Vagina (tissue), 2 donors: ENCODE measurements around the gene WDR48. TPM values are rescaled to one million over a fixed set of nuclear protein-coding genes. Genes with fewer than 3 reads are reported as not detected.

Experiments used
- DNase-seq, 2 donors: peaks; one replicate each; pipeline ENCODE4 v3.0.0-alpha.2; 2017; ENCODE audit errors: extremely low spot score in 2 of 2
- H3K27ac ChIP-seq: fragments of 200-600 bp; sonication (generic); one replicate; pipeline ENCODE4 v1.5.1; 2019
- H3K27me3 ChIP-seq: fragments of 200-600 bp; sonication (generic); one replicate; pipeline ENCODE4 v1.5.1; 2019
- H3K36me3 ChIP-seq, 2 donors: fragments of 200-600 bp; sonication (generic); one replicate each; pipeline ENCODE4 v1.5.1; 2017 to 2019
- H3K4me1 ChIP-seq: fragments of 200-600 bp; sonication (generic); one replicate; pipeline ENCODE4 v1.5.1; 2019
- H3K4me3 ChIP-seq, 2 donors: fragments of 200-600 bp; sonication (generic); 1 replicate in 1 of 2; 2 replicates in 1 of 2; pipeline ENCODE4 v1.5.1; 2016 to 2019
- H3K9me3 ChIP-seq: fragments of 200-600 bp; sonication (generic); one replicate; pipeline ENCODE4 v1.5.1; 2019
- POLR2A ChIP-seq, 2 donors: fragments of 450-650 bp; IDR thresholded peaks; one replicate each; pipeline ENCODE4 v1.6.1; 2017; ENCODE audit warnings: antibody characterized with exemption in 2 of 2, mild to moderate bottlenecking in 2 of 2, moderate library complexity in 2 of 2
- POLR2AphosphoS5 ChIP-seq, 2 donors: sonication (generic); formaldehyde crosslinking; IDR thresholded peaks; one replicate each; pipeline ENCODE4 v1.9.0; 2017; ENCODE audit warnings: antibody characterized with exemption in 2 of 2, mild to moderate bottlenecking in 2 of 2, low read depth in 1 of 2; ENCODE audit not compliant: insufficient read depth in 1 of 2
- intact Hi-C: fragments of 100-400 bp; cut with DNase I; formaldehyde crosslinking; loops from one replicate; pipeline ENCODE4 v1.15.1; 2023
- total RNA-seq: library from RNA; depleted of rRNA; stranded (reverse); fragments of >200 nt; gene quantifications from one replicate; pipeline ENCODE4 v1.2.3, GENCODE V29; 2016
- TF ChIP-seq, protein P1 (sequence below), 3 experiments: fragments of 450-650 bp in 2 of 3; fragments of 200-600 bp in 1 of 3; sonication (generic) in 1 of 3; IDR thresholded peaks; one replicate each; pipeline ENCODE4 v1.5.1; 2017 to 2019; ENCODE audit warnings: antibody characterized with exemption in 3 of 3, mild to moderate bottlenecking in 2 of 3, moderate library complexity in 2 of 3

WDR48 gene
- total RNA-seq, 1 donor from 2014 or later: 43.7 TPM

DNA sequence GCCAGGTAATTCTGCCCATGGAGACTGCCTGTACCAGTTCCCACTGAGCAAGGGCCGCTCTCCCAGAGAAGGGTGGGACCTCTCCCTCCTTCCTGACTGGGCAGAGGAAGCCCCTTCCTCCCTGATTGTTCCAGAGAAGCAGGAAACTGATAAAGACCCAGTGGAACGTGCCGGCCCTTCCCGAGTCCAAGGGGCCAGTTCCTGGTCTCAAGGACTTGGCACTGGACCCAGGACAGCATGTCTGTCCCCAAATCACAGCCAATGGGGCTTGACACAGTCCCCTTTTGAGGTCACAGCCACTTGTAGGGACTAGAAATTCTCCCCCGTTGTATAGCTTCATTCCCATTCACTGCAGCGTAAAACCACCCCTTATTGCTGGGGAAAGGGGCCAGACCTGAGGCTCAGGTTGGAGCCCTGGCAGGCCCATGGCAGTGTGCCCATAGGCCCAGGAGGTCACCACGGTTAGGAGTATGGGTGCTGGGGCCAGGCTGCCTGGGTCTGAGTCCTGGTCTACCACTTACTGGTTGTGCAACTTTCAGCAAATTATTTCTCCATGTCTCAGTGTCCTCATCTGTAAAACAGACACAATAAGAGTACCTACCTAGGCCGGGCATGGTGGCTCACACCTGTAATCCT, 83.5 kb downstream of the WDR48 start:
- H3K36me3 ChIP-seq: peaks cover 0 to 4% of the 10 kb centered on the region in 2 donors
- H3K4me3 ChIP-seq: no peak overlapping the region
- intact Hi-C loops: no loop called here
- H3K27ac ChIP-seq: no peak overlapping the region
- H3K9me3 ChIP-seq: no peaks in the 10 kb centered on the region
- DNase-seq: no peak
- H3K4me1 ChIP-seq: peaks cover 25% of the 10 kb centered on the region
- TF ChIP-seq POLR2A (IDR thresholded peaks at IDR 0.05) (no peak), POLR2AphosphoS5 (IDR thresholded peaks at IDR 0.05; ENCODE audit: insufficient read depth in 1 of 2, low read depth in 1 of 2) (peak in 1 of 2 donors; percentile 13)
- TF ChIP-seq, protein P1, sequence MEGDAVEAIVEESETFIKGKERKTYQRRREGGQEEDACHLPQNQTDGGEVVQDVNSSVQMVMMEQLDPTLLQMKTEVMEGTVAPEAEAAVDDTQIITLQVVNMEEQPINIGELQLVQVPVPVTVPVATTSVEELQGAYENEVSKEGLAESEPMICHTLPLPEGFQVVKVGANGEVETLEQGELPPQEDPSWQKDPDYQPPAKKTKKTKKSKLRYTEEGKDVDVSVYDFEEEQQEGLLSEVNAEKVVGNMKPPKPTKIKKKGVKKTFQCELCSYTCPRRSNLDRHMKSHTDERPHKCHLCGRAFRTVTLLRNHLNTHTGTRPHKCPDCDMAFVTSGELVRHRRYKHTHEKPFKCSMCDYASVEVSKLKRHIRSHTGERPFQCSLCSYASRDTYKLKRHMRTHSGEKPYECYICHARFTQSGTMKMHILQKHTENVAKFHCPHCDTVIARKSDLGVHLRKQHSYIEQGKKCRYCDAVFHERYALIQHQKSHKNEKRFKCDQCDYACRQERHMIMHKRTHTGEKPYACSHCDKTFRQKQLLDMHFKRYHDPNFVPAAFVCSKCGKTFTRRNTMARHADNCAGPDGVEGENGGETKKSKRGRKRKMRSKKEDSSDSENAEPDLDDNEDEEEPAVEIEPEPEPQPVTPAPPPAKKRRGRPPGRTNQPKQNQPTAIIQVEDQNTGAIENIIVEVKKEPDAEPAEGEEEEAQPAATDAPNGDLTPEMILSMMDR (IDR thresholded peaks at IDR 0.05): no peak
- no peaks in the 10 kb centered on the region for H3K27me3 ChIP-seq

DNA sequence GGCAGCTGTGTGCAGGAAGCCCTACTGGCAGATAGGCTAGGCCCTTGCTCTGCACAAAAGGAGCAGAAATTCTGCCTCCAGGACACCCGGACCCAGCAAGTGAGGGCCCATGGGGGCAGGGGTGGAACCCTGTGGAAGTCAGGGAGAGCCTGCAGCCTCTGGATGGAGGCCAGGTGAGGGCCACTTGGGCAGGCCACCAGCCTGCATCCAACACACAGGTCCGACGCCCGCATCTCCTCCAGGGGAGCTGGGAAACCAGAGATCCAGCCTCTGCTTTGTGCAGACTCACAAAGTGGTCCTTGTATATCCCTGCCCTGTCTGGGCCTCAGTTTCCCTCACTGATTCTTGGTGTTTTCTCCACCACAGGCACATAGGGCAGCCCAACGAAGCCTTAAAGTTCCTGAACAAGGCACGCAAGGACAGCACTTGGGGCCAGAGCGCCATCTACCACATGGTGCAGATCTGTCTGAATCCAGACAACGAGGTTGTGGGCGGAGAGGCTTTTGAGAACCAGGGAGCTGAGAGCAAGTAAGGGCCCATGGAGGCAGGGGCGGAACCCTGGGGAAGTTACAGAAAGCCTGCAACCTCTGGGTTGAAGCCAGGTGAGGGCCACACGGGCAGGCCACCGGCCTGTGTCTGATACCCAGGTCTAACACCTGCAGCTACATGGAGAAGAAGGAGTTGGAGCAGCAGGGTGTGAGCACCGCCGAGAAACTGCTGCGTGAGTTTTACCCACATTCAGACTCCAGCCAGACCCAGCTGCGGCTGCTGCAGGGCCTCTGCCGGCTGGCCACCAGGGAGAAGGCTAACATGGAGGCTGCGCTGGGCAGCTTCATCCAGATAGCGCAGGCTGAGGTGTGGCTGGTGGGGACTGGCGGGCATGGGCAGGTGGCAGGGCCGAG, 85.0 kb downstream of the WDR48 start:
- Histone ChIP-seq H3K27me3 (no peaks in the 10 kb centered on the region), H3K27ac (no peak overlapping the region), H3K4me3 (no peak overlapping the region), H3K4me1 (peaks cover 40% of the 10 kb centered on the region), H3K36me3 (peaks cover 0 to 11% of the 10 kb centered on the region in 2 donors), H3K9me3 (no peaks in the 10 kb centered on the region)
- intact Hi-C loops: no loop called here
- no peak for DNase-seq
- TF ChIP-seq, protein P1 (IDR thresholded peaks at IDR 0.05): no peak

- intact Hi-C loops: no loop called here
- DNase-seq: no peak
- TF ChIP-seq POLR2A (IDR thresholded peaks at IDR 0.05) (no peak), POLR2AphosphoS5 (IDR thresholded peaks at IDR 0.05; ENCODE audit: insufficient read depth in 1 of 2, low read depth in 1 of 2) (no peak)
- TF ChIP-seq, protein P1 (IDR thresholded peaks at IDR 0.05): no peak
- H3K27me3 ChIP-seq: no peaks in the 10 kb centered on the region
- no peak overlapping the region for H3K27ac ChIP-seq
- peaks cover 47% of the 10 kb centered on the region for H3K4me1 ChIP-seq
- H3K9me3 ChIP-seq: no peaks in the 10 kb centered on the region
- no peak overlapping the region for H3K4me3 ChIP-seq
- H3K36me3 ChIP-seq: peaks cover 0 to 17% of the 10 kb centered on the region in 2 donors
These were observed 85.7 kb downstream of the WDR48 start for GRCh38 chr3:39137435-39137936.

DNA sequence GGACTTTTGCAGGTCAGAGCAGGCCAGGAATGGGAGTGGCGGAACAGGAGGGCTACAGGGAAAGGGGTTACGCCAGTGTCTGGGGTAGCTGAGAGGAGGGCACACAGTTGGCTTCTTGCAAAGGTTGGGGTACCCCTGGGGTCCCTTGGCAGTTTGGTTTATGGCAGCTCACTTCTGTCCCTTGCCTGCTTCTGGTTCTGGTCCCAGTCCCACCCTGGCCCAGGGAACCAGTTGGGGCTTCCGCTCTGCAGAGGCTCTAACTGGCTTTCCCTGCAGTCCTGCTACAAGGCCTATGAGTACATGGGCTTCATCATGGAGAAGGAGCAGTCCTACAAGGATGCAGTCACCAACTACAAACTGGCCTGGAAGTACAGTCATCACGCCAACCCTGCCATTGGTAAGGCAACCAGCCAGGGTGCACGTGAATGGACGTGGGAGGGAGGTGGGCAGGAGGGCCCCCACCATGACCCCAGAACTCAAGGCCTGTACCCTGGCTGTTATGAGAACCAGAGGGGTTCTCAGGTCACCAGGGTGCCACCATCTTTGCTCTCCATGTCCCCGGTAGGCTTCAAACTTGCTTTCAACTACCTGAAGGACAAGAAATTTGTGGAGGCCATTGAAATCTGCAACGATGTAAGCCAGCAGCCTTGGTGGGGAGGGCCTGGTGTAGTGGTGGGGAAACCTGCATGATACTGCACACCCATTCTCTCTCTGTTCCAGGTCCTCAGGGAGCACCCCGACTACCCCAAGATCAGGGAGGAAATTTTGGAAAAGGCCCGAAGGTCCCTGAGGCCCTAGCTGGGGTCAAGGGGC, 86.4 kb downstream of the WDR48 start:
- H3K27me3 ChIP-seq: no peaks in the 10 kb centered on the region
- peaks cover 54% of the 10 kb centered on the region for H3K4me1 ChIP-seq
- TF ChIP-seq POLR2AphosphoS5 (IDR thresholded peaks at IDR 0.05; ENCODE audit: insufficient read depth in 1 of 2, low read depth in 1 of 2): no peak
- no peak for TF ChIP-seq POLR2A (IDR thresholded peaks at IDR 0.05)
- TF ChIP-seq, protein P1 (IDR thresholded peaks at IDR 0.05): no peak
- no peaks in the 10 kb centered on the region for H3K9me3 ChIP-seq
- H3K27ac ChIP-seq: no peak overlapping the region
- H3K4me3 ChIP-seq: no peak overlapping the region
- DNase-seq: no peak
- peaks cover 0 to 24% of the 10 kb centered on the region in 2 donors for H3K36me3 ChIP-seq
- intact Hi-C loops: no loop called here
